22Rv1 (cell line): ENCODE data around the gene GLCE.

Experiments used
- H3K27ac ChIP-seq: fragments of 450-650 bp; 2 replicates; pipeline ENCODE4 v1.5.1; 2017
- CTCF ChIP-seq: fragments of 450-650 bp; IDR thresholded peaks from 2 replicates; pipeline ENCODE4 v1.5.1; 2017; ENCODE audit warnings: mild to moderate bottlenecking
- ZFX ChIP-seq: fragments of 450-650 bp; IDR thresholded peaks from 2 replicates; pipeline ENCODE4 v1.6.1; 2017; ENCODE audit warnings: antibody characterized with exemption, borderline replicate concordance

The GLCE gene

GRCh38 chr15:69317392-69317841, 157.0 kb downstream of the GLCE start:
- TF ChIP-seq ZFX (no peak), CTCF (no peak)
- no peak overlapping the region for H3K27ac ChIP-seq

- H3K27ac ChIP-seq, result no peak overlapping the region
- TF ChIP-seq CTCF (no peak), ZFX (no peak)
Measured at GRCh38 chr15:69318033-69318432, 157.6 kb downstream of the GLCE start.

GRCh38 chr15:69319384-69320375, 159.2 kb downstream of the GLCE start:
- TF ChIP-seq ZFX (no peak), CTCF (no peak)
- no peak overlapping the region for H3K27ac ChIP-seq

GRCh38 chr15:69320977-69321554, 160.6 kb downstream of the GLCE start:
- H3K27ac ChIP-seq, result no peak overlapping the region

More at GRCh38 chr15:69320977-69321554, 160.6 kb downstream of the GLCE start:
- no peak for TF ChIP-seq CTCF
- TF ChIP-seq ZFX, result no peak
